Central memory CD4-positive, alpha-beta T cell (primary cell): ENCODE data around the gene GNB4.

Source experiments
- DNase-seq: peaks from one replicate; pipeline ENCODE4 v3.0.0; 2022

Gene GNB4

DNA sequence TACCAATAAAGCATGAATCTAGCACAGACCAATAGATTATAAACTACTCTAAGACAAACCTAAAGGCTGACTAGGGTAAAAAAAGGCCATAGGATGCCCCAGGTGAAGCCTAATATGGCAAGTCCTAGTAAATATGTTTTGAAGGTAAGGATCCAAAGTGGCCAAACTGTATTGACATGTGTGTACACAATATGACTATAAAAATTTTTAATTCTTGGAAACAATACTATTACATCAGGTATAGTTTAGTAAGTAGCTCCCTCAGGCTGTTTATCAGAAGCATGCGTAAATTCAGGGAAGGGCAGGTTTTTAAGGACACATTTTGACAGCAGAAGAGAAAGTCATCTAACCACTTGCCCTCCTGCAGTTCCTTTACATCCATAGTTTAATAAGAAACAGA is 18.8 kb downstream of the GNB4 start:
- no peak for DNase-seq

DNA sequence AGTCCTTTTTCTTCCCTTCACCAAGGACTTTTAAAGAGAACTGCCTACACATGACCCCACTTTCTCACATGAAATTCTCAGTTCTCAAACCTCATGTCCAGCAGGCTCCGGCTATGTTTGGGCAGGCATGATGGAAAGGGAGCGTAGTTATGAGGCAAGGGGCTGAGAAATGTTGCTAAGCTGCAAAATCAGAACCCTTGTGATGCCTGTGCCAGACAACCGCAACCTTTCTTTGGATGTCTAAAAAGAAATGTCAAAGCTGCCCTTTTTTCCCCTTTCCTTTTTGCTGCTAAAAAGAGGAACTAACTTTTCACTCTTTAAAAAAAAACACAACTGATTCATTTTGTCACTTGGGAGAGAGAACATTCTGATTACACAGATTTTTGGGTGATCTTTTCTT is 19.2 kb downstream of the GNB4 start:
- DNase-seq = no peak

DNA sequence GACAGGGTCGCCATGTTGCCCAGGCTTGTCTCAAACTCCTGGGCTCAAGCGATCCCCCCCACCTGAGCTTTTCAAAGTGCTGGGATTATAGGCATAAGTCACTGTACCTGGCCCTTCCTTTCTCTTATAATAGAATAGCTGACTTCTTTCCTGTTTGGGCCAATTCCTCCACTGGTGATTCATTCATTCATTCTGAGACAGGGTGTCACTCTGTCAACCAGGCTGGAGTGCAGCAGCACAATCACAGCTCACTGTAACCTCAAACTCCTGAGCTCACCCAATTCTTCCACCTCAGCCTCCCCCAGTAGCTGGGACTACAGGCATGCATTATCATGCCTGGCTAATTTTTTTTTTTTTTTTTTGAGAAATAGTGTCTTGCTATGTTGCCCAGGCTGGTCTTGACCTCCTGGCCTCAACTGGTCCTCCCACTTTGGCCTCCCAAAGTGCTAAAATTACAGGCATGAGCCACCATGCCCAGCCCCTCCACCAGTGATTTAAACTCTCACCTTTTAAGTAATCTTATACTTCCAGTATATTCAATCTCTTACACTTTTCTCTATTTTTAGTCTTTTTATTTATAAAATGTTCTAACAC is 20.9 kb downstream of the GNB4 start:
- no peak for DNase-seq

DNA sequence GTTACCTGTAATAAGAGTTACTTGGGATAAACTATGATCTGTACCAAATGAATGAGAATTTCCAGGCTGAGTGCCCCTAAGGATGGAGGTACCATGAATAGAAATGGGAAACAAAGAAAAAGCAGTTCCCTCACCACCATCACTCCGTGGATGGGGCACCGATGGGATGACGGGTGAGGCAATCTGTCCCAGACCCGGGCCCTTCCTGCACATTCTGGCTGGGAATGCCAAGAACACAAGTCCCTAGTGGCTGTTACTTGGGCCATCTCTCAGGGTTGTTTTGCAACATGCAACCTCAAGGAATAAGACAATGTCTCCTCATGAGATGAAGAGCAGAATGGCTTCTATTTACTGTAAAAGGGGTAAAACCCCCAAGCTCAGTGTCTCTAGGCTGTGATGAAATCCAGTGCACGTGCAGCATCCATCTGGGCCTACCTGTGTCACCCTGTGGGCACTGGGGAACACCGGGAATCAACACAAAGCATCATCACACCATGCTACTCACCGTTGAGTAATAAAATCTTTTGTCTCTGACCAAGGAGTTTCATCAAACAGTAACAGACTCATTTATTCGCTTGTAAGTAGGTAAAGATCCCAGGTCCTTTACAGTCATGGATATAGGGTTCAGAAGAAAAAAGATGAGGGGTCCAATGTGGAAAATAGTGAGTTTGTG is 22.3 kb downstream of the GNB4 start:
- no peak for DNase-seq

DNA sequence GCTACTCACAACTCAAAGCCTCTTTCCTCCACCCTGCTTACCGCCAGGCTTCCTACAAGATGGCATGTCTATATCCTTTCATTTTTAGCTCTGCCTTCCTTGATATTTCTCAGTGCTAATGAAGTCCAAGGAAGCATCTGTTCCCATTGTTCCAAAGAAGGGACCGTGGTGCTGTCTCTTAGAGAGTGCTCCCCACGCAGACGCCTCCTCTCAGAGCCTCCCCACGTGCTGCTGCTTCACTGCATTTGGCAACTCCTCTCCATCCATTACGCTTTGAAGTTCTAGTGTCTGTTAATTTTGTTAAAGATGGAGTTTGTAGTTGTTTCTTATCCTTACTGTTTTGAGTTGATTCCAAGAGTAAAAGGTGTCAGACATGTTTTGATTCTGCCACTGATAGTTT is 26.2 kb downstream of the GNB4 start:
- DNase-seq = no peak

DNA sequence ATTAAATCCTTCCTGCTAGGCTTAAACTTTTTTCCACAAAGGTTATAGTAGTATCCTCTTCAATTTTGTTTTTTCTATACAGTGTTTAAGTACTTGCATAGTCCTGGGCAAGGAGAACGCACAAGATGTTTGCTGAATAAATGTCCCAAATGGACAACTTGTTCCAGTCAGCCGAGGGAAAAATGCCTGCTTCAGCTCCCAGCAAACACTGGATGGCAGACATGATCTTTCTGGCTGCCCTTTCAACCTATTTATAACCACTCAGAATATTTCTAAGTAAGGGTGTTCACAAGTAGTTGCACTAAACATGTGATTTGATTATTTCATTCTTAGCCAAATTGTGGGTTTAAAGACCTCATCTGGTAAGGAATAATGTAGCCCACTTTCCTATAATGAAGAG is 29.8 kb downstream of the GNB4 start:
- DNase-seq = no peak

DNA sequence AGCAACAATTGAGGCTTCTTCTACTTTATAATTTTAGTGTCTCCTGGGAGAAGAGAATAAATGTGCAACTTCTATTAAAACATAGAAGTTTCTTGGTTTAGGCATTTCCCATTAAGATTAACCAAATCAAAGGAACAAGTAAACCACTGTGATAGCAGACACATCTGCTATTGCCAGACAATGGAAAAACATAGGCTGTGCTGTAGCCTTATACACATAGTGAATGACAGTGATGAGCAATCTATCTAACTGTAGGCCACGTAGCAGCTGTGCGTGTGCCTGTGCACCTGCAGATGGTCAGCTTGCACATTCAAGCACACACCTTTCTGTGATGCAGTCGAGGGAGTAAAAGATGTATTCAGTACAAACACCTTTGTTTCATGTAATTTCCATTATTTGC is 32.7 kb downstream of the GNB4 start:
- no peak for DNase-seq

DNA sequence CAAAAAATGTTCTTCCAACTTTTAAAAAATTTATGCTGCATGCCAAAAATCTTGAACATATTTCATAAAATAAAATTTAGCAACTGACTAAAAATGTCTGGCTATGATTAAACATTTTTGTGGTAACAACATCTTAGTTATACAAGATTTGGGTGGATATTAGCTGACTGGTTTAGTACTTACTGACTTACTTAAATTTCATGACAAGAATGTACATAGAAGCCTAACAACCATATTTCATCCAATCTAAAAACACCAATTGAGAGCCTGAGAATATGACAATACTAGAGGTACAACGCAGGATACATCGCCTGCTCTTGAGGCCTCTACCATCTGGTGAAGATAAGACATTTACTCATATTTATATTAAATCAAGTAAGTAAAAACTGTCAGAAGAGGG is 34.6 kb downstream of the GNB4 start:
- no peak for DNase-seq

DNA sequence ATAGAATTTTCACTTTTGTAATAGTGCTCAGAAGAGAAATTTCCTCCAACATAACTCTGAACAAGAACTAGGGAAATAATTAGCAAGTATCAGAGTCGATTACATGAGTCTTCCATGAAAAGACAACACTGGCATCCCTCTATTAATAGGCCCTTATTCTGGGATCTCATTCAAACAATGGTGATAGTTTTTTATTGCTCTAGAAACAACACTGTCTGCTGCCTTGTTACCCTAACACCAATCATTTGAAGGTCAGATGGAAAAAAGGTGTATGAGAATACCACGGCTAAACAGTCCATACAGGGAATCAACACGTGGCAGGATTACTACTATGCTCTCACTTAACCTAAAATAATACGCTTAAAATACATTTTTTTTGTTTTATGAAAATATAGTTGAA is 35.9 kb downstream of the GNB4 start:
- no peak for DNase-seq

DNA sequence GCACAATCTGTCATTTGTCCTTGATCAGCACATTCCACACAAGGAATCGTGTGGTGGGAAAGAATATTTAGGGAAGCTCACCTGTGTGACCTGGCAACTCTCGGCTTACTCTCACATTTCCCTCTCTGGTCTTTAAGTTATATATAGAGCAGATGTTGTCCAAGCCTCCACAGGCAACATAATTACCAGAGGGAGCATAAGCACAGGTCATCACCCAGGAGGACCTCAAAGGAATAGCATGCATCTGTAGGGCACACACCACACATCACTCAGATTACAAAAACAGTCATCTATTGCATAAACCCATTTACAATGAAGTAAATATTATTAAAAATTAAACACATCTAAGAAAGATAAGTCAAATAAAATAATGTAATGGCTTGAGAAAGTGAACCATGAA is 36.5 kb downstream of the GNB4 start:
- DNase-seq = no peak

DNA sequence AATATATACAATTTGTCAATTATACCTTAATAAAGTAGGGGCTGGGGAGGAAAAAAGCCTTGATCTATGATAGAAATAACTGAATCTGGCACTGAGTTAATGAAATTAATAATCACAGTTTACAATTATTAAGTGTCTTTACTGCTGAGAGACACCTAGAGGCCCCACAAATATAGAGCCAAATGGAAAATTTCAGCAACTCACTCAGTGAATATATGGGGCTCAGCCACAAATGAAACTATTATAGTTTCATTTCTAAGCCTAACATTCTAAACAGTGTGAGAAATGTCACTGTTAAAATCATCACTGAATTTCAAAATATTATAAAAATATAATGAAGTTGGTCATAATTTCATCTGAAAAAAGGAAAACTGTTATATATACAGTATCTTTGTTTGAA is 40.3 kb downstream of the GNB4 start:
- no peak for DNase-seq

DNA sequence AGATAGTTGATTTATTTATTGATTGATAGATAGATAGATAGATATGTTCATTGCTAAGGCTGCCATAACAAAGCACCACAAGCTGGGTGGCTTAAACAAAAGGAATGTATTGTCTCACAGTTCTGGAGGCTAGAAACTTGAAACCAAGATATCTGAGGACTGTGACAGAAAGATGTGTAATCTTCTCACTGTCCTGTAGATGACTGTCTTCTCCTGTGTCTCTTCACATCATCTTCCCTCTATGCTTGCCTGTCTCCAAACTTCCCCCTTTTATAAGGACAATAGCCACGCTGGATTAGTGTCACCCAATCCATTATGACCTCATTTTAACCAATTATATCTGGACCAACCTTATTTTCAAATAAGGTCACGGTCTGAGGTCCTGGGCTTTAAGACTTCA is 40.9 kb downstream of the GNB4 start:
- DNase-seq = no peak

DNA sequence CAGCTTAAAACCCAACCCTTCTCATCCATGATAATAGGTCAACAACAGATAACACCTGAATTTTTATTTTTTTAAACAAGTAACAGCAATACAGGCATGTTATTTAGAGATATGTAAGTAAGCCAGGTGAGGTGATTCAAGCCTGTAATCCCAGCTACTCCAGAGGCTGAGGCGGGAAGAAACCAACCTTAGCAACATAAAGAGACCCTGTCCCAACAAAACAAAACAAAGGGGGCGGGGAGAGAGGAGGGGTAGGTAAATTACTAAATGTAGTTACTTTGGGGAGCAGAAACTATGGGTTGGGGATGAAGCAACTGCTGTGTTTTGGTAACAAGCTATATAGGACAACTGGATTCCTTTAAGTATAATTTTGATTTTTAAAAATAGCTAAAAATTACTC is 47.0 kb downstream of the GNB4 start:
- DNase-seq = no peak

DNA sequence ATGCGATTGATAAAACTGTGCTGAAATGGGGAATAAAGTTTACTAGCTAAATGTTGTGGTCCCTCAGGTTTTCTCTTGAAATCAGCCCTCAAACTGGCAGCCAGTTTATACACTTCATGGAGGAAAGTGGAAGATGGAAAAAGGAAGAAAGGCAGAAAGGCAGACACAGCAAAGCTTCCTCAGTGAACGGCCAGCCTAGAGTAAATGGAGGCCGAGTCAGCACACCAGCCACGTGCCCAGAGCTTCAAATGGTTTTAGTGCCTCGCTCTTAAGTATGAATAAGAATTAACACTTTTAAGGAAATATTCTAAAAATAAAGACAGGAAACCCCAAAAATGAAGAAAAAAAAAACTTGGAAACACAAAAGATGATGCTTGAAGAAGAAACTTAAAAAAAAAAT is 48.3 kb downstream of the GNB4 start:
- DNase-seq = no peak

DNA sequence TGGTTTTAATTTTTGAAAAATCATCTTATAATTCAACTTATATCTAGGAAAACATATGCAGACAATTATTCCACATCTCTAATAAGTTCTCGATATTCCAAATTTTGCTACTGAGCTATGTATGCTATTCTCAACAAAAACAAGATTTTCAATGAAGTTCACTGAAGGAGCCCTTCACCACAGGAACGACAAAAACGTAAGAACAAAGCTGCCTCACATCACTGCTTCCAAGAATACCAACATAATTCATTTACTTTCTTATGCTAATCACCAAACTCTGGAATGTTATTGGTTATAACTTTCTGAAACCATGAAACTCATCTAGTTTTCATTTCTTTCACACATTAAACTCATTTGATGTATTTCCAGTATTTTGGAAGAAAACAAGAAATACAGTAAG is 49.7 kb downstream of the GNB4 start:
- no peak for DNase-seq

DNA sequence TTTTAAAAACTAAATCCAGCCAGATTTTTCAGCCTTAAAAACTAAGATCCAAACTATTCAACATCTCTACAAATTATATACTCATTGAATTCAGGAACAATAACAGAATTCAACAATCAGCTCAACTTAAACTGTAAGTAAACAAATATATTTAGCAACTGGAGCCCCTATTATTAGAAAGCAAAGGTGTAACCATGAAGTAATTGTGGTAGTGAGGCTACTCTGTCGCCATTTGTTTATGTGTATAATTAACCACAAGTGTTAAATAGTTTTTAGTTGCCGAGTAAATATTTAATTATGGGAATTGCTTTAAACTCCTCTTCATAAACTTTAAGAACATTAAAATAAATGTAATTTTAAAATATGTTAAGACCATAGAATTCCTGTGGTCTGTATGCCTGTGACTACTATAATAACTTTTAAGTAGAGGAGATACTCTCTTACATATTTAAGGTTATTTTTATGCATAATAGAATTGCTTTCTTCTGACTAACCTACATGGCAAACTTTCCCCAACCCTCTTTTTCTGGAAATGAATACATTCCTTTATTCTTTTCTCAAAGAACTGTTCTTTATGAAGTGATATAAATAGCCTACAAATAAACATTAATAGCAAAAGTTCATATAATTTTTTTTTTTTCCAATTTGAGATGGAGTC is 52.6 kb downstream of the GNB4 start:
- no peak for DNase-seq

DNA sequence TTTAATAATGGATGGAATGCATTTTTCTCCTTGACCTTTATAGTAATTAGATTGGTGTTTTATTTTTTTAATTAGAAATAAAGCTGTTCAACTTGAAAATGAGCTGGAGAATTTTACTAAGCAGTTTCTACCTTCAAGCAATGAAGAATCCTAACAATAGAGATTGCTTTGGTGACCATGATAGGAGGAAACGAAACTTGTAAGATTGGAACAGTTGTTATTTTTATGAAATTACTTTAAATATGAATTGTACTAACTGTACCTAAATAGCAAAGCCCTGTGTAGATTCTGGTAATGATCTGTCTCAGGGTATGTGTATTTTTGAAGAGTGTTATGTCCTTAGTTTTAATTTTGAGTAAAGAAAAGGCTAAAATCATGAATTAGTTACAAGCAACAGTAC is 59.4 kb downstream of the GNB4 start:
- DNase-seq = no peak

DNA sequence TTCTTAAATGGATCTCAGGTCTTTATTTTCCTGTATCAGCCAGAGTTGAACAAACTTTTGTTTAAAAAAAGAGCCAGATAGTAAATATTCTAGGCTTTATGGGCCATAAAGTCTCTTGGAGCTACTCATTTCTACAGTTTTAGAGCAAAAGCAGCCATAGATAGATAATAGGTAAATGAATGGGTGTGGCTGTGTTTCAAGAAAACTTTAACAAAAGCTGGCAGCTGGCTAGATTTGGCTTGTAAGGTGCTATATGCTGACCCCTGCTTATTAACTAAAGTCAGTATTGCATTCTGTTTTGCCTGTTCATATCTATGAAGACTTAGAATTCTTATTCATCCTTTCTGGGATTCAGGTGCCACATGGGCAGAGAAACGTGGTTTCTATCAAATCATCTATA is 74.8 kb downstream of the GNB4 start:
- DNase-seq = no peak

DNA sequence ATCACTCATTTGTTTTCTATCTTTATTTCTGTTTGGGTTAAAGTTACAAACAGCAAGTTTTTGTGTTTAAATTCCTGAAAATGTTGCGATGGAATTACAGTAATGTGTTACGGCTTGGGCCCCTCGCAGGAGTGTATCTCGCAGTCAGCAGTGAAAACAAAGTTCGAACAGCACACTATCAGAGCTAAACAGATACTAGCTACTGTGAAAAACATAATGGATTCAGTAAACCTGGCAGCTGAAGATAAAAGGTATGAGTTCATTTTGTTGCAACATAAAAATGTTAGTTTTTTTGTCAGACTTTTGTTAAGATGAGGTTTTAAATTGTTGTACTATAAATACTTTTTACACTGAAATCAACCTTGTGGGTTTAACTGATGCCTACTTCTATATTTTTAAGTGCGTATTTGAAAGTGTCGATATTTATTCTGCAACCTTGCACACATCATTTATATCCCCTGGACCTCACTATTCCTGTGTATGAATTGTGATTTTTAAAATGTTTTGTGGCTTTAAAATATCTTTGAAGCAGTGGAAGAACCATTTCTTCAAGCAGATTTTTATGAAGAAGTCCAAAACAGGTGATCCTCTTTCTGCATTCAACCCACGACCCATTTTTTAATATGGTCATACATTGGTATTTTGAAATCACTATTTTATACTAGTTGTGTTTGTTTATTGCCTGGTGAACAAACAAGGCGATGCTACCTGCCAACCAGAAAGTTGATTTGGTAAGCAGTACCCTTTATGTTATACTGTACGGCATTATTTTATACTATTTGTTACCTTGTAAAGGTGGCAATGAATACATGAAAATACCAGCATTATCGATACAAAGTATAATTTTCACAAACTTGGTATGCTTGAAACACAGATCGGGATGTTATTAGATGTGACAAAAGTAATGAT is 75.9 kb downstream of the GNB4 start:
- DNase-seq = no peak

DNA sequence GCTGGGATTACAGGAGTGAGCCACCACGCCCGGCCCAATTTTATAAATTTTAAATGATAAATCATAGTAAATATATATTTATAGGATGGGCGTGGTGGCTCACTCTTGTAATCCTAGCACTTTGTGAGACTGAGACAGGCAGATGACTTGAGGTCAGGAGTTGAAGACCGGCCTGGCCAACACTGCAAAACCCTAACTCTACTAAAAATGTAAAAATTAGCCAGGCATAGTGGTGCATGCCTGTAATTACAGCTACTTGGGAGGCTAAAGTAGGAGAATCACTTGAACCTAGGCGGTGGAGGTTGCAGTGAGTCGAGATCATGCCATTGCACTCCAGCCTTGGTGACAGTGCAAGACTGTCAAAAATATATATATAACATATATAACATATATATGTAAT is 77.3 kb downstream of the GNB4 start:
- no peak for DNase-seq

DNA sequence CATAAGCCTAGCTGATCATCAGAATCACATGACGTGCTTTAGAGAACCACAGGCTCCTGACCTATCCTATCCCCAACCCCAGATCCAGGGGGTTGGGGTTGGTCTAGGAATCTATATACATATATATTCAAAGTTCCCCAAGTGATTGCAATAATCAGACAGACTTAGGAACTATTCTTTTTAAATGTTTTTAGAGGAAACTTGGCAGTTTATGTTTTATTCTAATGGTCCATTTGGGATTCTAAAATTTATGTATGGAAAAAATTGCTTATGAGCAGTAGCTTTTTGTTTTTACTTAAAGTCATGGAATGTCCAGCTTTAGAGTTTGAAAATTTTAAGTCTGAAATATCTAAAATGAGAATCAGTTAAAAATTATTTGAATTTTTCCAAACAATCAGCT is 81.6 kb downstream of the GNB4 start:
- DNase-seq = no peak

DNA sequence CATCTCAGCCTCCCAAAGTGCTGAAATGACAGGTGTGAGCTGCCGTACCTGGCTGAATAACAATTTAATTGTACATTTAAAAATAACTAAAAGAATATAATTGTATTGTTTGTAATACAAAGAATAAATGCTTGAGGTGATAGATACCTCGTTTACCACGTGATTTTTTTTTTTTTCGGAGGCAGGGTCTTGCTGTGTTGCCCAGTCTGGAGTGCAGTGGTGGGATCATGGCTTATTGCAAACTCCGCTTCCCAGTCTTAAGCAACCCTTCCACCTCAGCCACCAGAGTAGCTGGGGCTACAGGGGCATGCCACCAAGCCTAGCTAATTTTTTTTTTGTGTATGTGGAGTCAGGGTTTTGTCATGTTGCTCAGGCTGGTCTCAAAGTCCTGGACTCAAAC is 87.9 kb downstream of the GNB4 start:
- DNase-seq = no peak

DNA sequence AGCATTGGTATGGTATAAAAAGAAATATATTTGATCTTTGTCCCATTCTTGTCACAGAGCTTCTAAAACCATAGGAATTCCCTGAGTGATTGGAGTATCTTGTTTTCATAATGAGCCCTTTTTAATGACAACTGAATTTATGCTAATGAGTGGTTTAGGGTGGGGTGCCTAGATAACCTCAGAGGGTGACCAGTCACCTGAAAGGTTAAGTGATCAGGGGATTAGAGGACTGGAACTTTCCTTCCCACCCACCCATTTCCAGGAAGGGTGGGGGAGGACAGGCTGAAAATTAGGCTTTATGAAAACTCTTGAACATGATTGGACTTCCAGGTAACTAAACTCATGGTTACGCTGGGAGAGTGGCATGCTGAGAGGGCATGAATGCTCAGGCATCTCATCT is 95.3 kb downstream of the GNB4 start:
- DNase-seq = no peak
